Measurements from ENCODE around the gene COL21A1.

The COL21A1 gene

GRCh38 chr6:56188429-56188828 is 59.0 kb downstream of the COL21A1 start:
- no peak for TF ChIP-seq GATA1 (IDR thresholded peaks at IDR 0.05; ENCODE audit: low read depth, low read length)
- no peak for TF ChIP-seq POLR2A (IDR thresholded peaks at IDR 0.05; ENCODE audit: low read length)
- no peak for DNase-seq

DNA sequence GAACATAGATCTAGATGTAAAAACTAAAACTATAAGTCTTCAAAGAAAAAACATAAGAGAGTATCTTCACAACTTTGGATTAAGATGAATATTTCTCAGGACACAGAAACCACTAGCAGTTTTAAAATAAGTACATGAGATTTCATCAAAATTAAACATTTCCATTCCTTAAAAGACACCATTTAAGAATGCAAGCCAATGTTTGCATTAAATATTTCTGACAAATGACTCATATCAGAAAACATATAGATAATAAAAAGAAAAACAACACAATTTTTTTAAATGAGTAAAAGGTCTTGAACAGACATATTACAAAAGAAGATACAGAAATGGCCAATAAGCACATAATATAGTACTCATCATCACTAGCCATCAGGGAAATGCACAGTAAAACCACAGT is 59.7 kb downstream of the COL21A1 start:
- no peak for DNase-seq
- TF ChIP-seq GATA1 (IDR thresholded peaks at IDR 0.05; ENCODE audit: low read depth, low read length) (no peak), POLR2A (IDR thresholded peaks at IDR 0.05; ENCODE audit: low read length) (no peak)

DNA sequence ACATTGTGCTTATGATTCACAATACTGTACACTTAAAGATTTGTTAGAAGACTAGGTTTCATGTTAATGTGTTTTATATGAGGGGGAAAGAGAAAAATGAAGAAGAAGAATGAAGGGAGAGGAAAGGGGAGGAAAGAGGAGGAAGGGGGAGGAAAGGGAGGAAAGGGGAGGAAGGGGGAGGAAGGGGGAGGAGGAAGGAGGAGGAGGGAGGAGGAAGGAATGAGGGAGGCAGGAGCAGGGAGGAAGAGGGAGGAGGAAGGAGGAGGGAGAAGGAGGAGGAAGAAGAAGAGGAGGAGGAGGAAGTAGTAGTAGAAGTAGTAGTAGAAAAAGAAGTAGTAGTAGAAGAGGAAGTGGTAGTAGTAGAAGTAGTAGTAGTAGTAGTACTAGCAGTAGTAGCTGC is 70.6 kb downstream of the COL21A1 start:
- DNase-seq: no peak

GRCh38 chr6:56173228-56173627 is 74.2 kb downstream of the COL21A1 start:
- TF ChIP-seq POLR2A (IDR thresholded peaks at IDR 0.05; ENCODE audit: low read length) (no peak), GATA1 (IDR thresholded peaks at IDR 0.05; ENCODE audit: low read depth, low read length) (no peak)
- DNase-seq: no peak

More for the DNA sequence above, 70.6 kb downstream of the COL21A1 start:
- no peak for TF ChIP-seq POLR2A (IDR thresholded peaks at IDR 0.05; ENCODE audit: low read length)
- no peak for TF ChIP-seq GATA1 (IDR thresholded peaks at IDR 0.05; ENCODE audit: low read depth, low read length)

GRCh38 chr6:56172144-56172543 is 75.2 kb downstream of the COL21A1 start:
- DNase-seq: no peak
- TF ChIP-seq POLR2A (IDR thresholded peaks at IDR 0.05; ENCODE audit: low read length): no peak
- TF ChIP-seq GATA1 (IDR thresholded peaks at IDR 0.05; ENCODE audit: low read depth, low read length): no peak

GRCh38 chr6:56169366-56169765 is 78.0 kb downstream of the COL21A1 start:
- no peak for DNase-seq
- no peak for TF ChIP-seq POLR2A (IDR thresholded peaks at IDR 0.05; ENCODE audit: low read length)
- TF ChIP-seq GATA1 (IDR thresholded peaks at IDR 0.05; ENCODE audit: low read depth, low read length): no peak

DNA sequence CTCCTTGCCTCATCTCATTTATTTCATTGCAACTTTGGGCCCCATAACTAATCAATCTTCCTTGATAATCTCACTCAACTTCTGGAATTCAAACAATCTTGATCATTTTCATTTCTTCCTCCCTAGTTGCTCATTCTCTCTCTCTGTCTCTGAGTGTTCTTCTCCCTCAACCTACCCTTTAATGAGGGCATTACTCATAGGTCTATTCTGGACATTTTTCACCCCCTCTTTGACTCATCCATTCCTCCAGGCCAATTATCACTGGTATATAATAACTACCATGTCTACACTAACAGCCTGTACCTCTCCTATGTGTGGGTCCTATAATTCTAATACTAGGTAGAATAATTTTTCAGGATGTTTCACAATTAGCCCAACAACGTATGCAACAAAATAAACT is 78.8 kb downstream of the COL21A1 start:
- TF ChIP-seq POLR2A (IDR thresholded peaks at IDR 0.05; ENCODE audit: low read length) (no peak), GATA1 (IDR thresholded peaks at IDR 0.05; ENCODE audit: low read depth, low read length) (no peak)
- no peak for DNase-seq

DNA sequence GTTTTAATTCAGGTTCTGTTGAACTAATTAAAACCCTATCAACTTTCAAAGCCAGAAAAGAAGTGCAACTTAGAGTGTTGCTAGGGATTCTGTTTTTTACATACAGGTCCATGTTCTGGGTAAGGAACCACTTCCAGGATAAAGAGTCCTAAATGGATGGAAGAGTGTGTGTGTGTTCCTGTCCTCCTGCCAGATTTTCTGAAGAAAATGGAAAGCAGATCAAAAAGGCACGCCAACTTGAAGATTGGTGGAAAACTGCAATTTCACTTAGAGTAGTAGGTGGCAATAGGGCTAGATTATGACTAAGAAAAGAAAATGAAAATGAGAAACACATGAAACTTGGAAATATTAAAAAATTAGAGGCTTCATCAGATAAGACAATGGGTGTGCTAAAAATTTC is 85.3 kb downstream of the COL21A1 start:
- DNase-seq: no peak
- no peak for TF ChIP-seq GATA1 (IDR thresholded peaks at IDR 0.05; ENCODE audit: low read depth, low read length)
- no peak for TF ChIP-seq POLR2A (IDR thresholded peaks at IDR 0.05; ENCODE audit: low read length)

GRCh38 chr6:56160489-56160888 is 86.9 kb downstream of the COL21A1 start:
- TF ChIP-seq GATA1 (IDR thresholded peaks at IDR 0.05; ENCODE audit: low read depth, low read length) (no peak), POLR2A (IDR thresholded peaks at IDR 0.05; ENCODE audit: low read length) (no peak)
- no peak for DNase-seq

- TF ChIP-seq GATA1 (IDR thresholded peaks at IDR 0.05; ENCODE audit: low read depth, low read length) (no peak), POLR2A (IDR thresholded peaks at IDR 0.05; ENCODE audit: low read length) (no peak)
Measured at GRCh38 chr6:56158571-56158970, 88.8 kb downstream of the COL21A1 start.

DNA sequence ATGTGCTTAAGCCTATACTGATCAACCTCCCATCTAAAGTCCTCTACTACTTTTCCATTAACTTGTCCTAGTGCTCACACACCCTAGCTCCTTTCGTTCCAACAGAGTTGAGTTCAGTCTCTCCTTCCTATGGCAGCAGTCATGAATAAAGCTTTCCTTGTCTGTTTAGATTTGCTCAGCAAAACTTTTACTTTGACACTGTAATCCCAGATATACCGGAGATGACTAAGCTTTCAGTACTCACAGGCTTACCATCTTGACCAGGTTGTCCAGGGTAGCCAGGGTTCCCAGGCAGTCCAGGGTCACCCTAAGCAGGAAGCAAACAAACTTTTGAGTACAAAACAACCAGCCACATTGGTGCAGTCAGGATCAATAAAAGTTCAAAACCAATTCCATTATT is 90.7 kb downstream of the COL21A1 start:
- TF ChIP-seq POLR2A (IDR thresholded peaks at IDR 0.05; ENCODE audit: low read length) (no peak), GATA1 (IDR thresholded peaks at IDR 0.05; ENCODE audit: low read depth, low read length) (no peak)
- no peak for DNase-seq

More at GRCh38 chr6:56158571-56158970, 88.8 kb downstream of the COL21A1 start:
- no peak for DNase-seq

- DNase-seq: no peak
- TF ChIP-seq POLR2A (IDR thresholded peaks at IDR 0.05; ENCODE audit: low read length) (no peak), GATA1 (IDR thresholded peaks at IDR 0.05; ENCODE audit: low read depth, low read length) (no peak)
Measured at GRCh38 chr6:56155634-56156141, 91.7 kb downstream of the COL21A1 start.

GRCh38 chr6:56154076-56154475 is 93.3 kb downstream of the COL21A1 start:
- TF ChIP-seq GATA1 (IDR thresholded peaks at IDR 0.05; ENCODE audit: low read depth, low read length): no peak
- TF ChIP-seq POLR2A (IDR thresholded peaks at IDR 0.05; ENCODE audit: low read length): no peak
- no peak for DNase-seq

DNA sequence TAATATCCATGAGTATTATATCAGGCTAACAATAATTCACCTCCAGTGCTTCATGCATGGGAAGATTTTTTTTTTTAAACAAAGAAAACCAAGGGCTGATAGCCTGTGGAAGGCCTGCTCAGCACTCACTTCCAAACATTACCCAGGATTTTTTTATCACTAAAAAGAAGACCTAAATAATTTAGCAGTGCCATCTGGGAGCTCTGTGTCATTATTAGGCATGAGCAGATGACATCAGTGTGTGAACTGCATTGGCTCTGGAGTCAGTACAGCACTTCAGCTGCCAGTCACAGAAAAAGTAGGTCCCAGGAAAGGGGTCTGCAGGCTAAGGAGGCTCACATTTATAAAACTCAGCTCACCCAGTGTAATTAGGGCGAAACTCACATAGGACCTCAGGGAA is 94.8 kb downstream of the COL21A1 start:
- no peak for TF ChIP-seq GATA1 (IDR thresholded peaks at IDR 0.05; ENCODE audit: low read depth, low read length)
- no peak for TF ChIP-seq POLR2A (IDR thresholded peaks at IDR 0.05; ENCODE audit: low read length)
- no peak for DNase-seq

DNA sequence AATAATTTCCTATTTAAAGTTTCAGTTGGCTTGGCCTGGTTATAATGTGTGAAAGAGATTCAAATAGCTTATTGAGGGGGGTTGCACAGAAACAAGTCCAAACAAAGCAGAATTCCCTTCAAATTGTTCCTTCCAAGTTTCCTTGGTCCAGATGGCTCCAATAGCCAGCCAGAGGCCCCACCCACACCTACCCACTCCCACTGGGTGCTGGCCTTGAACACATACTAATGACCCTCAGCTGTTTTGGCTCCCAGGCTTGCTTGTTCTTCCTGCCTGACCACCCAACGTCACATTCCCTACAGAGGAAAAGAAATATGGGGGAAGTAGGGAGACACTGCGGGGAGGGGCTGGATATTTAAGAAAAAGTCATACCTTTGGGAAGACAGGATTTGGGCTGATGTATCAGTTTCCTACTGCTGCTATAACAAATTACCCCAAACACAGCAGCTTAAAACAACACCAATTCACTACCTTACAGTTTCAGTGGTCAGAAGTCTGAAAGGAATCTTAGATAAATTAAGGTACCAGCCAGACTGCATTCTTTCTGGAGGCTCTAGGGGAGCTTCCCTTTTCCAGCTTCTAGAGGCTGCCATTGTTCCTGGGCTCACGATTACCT is 95.7 kb downstream of the COL21A1 start:
- no peak for TF ChIP-seq POLR2A (IDR thresholded peaks at IDR 0.05; ENCODE audit: low read length)
- TF ChIP-seq GATA1 (IDR thresholded peaks at IDR 0.05; ENCODE audit: low read depth, low read length): no peak
- DNase-seq: no peak
